ENCODE data around the gene USP5. TPM values are rescaled to one million over a fixed set of nuclear protein-coding genes. Genes with fewer than 3 reads are reported as not detected.
A peak's percentile ranks its signal among the peaks of the same experiment; 100 is the strongest.

USP5 gene
- total RNA-seq, 2 donors from 2014 or later: 91.7 to 105 TPM

GRCh38 chr12:6840761-6841515 lies 11.0 kb upstream of the USP5 start, which contains the start of gene GNB3:
Gene GNB3, plus strand, starts transcription at chr12:6840925. Its CDS starts 363 bp downstream, at chr12:6841288.
- H3K9me3 Mint-ChIP-seq: no peaks in the 10 kb centered on the region
- no peaks in the 10 kb centered on the region for H3K36me3 Mint-ChIP-seq
- no peaks in the 10 kb centered on the region for H3K27me3 Mint-ChIP-seq
- ATAC-seq (no peak), DNase-seq (ENCODE audit: low spot score) (no peak)
- no peak within 1 kb of the TSS for H3K27ac Mint-ChIP-seq
- no peaks in the 10 kb centered on the region for H3K4me1 Mint-ChIP-seq (ENCODE audit: low read depth in 2 of 2)
- H3K4me3 Mint-ChIP-seq: no peak within 1 kb of the TSS

GRCh38 chr12:6842075-6842474 lies 9.9 kb upstream of the USP5 start:
- Mint-ChIP-seq H3K27me3 (no peaks in the 10 kb centered on the region), H3K36me3 (no peaks in the 10 kb centered on the region), H3K9me3 (no peaks in the 10 kb centered on the region), H3K4me3 (no peak overlapping the region), H3K27ac (no peak overlapping the region), H3K4me1 (ENCODE audit: low read depth in 2 of 2) (no peaks in the 10 kb centered on the region)
- ATAC-seq: no peak
- no peak for DNase-seq (ENCODE audit: low spot score)

DNA sequence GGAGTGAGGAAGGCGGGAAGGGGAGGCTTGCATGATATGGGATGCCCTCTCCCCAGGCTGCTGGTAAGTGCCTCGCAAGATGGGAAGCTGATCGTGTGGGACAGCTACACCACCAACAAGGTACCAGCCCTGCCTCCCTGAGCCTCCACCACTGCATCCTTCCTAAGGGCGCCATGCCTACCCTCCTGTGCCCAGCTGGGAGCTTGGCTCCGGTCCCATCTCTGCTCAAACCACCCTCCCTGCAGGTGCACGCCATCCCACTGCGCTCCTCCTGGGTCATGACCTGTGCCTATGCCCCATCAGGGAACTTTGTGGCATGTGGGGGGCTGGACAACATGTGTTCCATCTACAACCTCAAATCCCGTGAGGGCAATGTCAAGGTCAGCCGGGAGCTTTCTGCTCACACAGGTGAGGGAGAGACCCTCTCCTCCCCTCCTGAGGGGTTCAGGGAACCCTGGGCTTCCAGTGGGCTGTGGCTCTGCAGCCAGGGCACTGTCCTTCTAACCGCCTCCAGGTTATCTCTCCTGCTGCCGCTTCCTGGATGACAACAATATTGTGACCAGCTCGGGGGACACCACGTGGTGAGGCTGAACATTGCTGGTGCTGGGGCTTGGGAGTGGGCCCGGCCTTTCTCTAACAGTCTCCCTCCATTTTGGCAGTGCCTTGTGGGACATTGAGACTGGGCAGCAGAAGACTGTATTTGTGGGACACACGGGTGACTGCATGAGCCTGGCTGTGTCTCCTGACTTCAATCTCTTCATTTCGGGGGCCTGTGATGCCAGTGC lies 8.6 kb upstream of the USP5 start:
- ATAC-seq: peak in 1 of 2 donors; percentile 21
- Mint-ChIP-seq H3K4me1 (ENCODE audit: low read depth in 2 of 2) (no peaks in the 10 kb centered on the region), H3K36me3 (no peaks in the 10 kb centered on the region), H3K4me3 (no peak overlapping the region), H3K27ac (no peak overlapping the region), H3K27me3 (no peaks in the 10 kb centered on the region), H3K9me3 (no peaks in the 10 kb centered on the region)
- no peak for DNase-seq (ENCODE audit: low spot score)

DNA sequence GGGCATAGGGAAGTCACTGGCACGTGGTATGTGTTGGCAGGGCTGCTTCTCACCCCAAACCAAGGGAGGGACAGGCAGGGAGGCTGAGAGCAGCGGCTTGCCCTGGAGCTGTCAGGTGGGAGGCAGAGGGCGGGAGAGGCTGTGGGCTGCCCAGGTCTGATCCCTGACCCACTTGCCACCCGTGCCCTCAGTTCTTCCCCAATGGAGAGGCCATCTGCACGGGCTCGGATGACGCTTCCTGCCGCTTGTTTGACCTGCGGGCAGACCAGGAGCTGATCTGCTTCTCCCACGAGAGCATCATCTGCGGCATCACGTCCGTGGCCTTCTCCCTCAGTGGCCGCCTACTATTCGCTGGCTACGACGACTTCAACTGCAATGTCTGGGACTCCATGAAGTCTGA lies 6.6 kb upstream of the USP5 start:
- Mint-ChIP-seq H3K4me3 (no peak overlapping the region), H3K36me3 (no peaks in the 10 kb centered on the region), H3K4me1 (ENCODE audit: low read depth in 2 of 2) (peaks cover 4 to 13% of the 10 kb centered on the region in 2 donors), H3K27ac (no peak overlapping the region), H3K9me3 (no peaks in the 10 kb centered on the region), H3K27me3 (no peaks in the 10 kb centered on the region)
- DNase-seq (ENCODE audit: low spot score) (no peak), ATAC-seq (no peak)

DNA sequence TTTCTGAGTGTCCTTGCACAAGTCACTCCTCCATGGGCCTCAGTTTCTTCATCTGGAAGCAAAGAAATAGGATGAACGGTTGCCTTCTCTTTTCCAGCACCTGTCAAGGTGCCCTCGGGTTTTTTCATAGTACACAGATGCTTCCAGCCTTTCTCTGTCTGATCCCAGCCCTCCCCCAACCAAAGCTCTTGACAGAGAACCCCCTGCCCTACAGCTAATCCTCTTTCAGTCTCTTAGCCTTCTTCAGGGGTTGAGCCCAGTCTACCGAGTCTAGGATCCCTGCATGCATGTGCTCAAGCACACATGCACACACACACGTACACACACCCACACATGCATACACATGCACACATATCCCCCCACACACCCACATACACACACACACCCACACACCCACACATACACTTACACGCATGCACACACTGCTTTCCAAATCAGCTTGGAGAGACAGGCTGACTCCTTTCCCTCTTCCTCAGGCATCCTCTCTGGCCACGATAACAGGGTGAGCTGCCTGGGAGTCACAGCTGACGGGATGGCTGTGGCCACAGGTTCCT lies 5.6 kb upstream of the USP5 start:
- no peak for DNase-seq (ENCODE audit: low spot score)
- Mint-ChIP-seq H3K4me3 (no peak overlapping the region), H3K9me3 (no peaks in the 10 kb centered on the region), H3K36me3 (no peaks in the 10 kb centered on the region), H3K27ac (no peak overlapping the region), H3K27me3 (no peaks in the 10 kb centered on the region), H3K4me1 (ENCODE audit: low read depth in 2 of 2) (peaks cover 8 to 20% of the 10 kb centered on the region in 2 donors)
- no peak for ATAC-seq

DNA sequence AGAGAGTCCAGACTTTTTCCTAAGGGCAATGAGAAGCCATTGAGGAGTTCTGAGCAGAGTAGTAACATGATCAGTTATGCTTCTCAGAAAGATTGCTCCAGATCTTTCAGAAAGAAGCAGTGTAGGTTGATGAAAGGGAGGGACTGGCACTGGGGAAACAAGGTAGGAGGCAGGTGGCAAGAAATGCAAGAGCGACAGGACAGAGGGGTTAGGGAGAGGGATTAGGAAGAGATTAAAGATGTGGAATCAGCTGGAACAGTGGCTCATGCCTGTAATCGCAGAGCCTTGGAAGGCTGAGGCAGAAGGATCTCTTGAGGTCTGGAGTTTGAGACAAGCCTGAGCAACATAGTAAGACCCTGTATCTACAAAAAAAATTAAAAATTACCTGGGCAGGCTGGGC lies 4.3 kb upstream of the USP5 start:
- no peaks in the 10 kb centered on the region for H3K9me3 Mint-ChIP-seq
- no peak overlapping the region for H3K4me3 Mint-ChIP-seq
- no peak overlapping the region for H3K27ac Mint-ChIP-seq
- H3K27me3 Mint-ChIP-seq: no peaks in the 10 kb centered on the region
- ATAC-seq: no peak
- no peaks in the 10 kb centered on the region for H3K36me3 Mint-ChIP-seq
- DNase-seq (ENCODE audit: low spot score): no peak
- peaks cover 8 to 27% of the 10 kb centered on the region in 2 donors for H3K4me1 Mint-ChIP-seq (ENCODE audit: low read depth in 2 of 2)

DNA sequence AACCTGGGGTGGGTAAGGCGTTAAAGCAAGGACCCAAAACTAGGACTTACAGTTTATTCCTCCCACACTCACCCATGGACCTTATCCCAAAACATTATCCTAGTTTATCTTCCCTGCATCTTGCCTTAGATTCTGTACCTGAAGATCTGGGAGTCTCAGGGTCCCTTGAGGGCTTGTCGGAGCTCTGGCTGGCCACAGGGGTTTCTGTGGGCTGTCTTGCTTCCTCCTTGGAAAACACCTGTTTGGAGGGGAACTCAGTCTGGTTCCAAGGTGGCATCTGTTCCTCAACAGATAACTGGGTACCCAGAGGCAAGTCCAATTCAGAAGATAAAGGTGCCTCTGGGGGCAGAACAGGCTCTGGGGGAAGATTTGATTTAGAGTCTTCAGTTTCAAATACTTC lies 2.5 kb upstream of the USP5 start:
- peak overlapping the region; percentile 94 for H3K4me3 Mint-ChIP-seq
- ATAC-seq (no peak), DNase-seq (ENCODE audit: low spot score) (no peak)
- no peaks in the 10 kb centered on the region for H3K36me3 Mint-ChIP-seq
- no peaks in the 10 kb centered on the region for H3K27me3 Mint-ChIP-seq
- peaks cover 22 to 43% of the 10 kb centered on the region in 2 donors for H3K4me1 Mint-ChIP-seq (ENCODE audit: low read depth in 2 of 2)
- no peaks in the 10 kb centered on the region for H3K9me3 Mint-ChIP-seq
- peak overlapping the region in 1 of 2 donors; percentile 91 for H3K27ac Mint-ChIP-seq

- no peak for ATAC-seq
- H3K36me3 Mint-ChIP-seq: no peaks in the 10 kb centered on the region
- no peaks in the 10 kb centered on the region for H3K9me3 Mint-ChIP-seq
- peak overlapping the region in 1 of 2 donors; percentile 91 for H3K27ac Mint-ChIP-seq
- no peaks in the 10 kb centered on the region for H3K27me3 Mint-ChIP-seq
- peak overlapping the region; percentile 94 for H3K4me3 Mint-ChIP-seq
- no peak for DNase-seq (ENCODE audit: low spot score)
- peaks cover 22 to 43% of the 10 kb centered on the region in 2 donors for H3K4me1 Mint-ChIP-seq (ENCODE audit: low read depth in 2 of 2)
Measured at GRCh38 chr12:6849976-6850560, 1.9 kb upstream of the USP5 start.

DNA sequence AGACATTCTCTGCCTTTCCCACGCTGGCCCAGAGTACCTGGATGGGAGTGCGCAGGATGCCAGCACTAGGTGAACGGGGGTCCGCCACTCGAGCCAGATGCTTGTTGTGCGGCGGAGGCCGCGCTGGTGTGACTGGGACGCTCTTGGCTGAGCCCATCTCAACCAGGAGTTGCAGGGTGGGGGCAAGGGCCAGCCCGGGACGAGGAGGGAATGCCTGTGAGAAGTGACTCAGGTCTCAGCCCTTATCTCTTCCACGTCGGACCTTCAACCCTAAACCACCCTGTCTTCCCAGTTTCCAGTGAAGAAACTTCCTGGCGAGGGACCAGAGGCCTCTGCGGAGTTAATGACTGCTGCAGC lies 1.2 kb upstream of the USP5 start:
- no peak for DNase-seq (ENCODE audit: low spot score)
- no peak for ATAC-seq
- Mint-ChIP-seq H3K27me3 (no peaks in the 10 kb centered on the region), H3K27ac (peak overlapping the region; percentile 91 to 93), H3K9me3 (no peaks in the 10 kb centered on the region), H3K4me3 (peak overlapping the region; percentile 94), H3K36me3 (no peaks in the 10 kb centered on the region), H3K4me1 (ENCODE audit: low read depth in 2 of 2) (peaks cover 25 to 43% of the 10 kb centered on the region in 2 donors)

DNA sequence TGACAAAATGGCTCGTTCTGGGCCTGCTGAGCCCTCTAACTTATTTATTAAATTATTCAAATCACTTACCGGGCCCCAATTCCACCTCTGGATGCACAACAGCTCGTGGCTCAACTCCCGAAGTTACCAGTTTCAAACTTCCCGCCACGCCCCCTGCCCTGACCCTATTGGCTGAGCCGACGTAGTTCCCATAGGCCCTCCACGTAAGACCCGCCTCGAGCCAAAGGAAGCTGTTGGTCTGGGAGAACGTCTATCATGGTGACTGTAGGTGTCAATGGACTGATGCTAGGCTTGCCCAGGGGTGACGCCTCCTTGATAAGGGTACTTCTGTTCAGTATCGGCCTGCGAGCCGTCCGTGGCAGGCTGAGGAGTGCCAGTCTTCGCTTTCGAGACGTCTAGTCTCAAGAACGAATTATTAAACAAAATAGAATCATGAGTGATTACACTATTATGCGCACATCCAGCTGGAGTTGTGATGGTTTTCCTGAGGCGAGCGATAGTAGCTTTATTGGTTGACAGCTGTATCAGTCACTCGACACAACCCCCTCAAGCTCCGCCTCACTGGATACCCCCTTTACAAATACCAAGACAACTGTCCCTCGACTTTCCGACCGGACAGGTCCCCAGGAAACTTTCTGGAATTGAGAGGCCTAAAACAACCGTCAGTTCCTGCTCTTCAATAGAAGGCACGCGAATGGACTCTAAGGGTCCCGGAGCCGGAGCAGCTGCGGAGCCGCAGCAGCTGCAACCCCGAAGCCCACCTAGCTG lies 613 bp upstream of the USP5 start, which contains the start of gene CDCA3:
Gene CDCA3, minus strand, starts transcription at position 134 of the 768 bp plus-strand sequence. CDS start 334 bp downstream, outside the sequence.
- ATAC-seq (peak; percentile 77 to 81), DNase-seq (ENCODE audit: low spot score) (peak; percentile 95)
- Mint-ChIP-seq H3K4me1 (ENCODE audit: low read depth in 2 of 2) (peaks cover 26 to 43% of the 10 kb centered on the region in 2 donors), H3K27me3 (no peaks in the 10 kb centered on the region), H3K9me3 (no peaks in the 10 kb centered on the region), H3K4me3 (peak within 1 kb of the TSS; percentile 94), H3K36me3 (no peaks in the 10 kb centered on the region), H3K27ac (peak within 1 kb of the TSS; percentile 91 to 93)

DNA sequence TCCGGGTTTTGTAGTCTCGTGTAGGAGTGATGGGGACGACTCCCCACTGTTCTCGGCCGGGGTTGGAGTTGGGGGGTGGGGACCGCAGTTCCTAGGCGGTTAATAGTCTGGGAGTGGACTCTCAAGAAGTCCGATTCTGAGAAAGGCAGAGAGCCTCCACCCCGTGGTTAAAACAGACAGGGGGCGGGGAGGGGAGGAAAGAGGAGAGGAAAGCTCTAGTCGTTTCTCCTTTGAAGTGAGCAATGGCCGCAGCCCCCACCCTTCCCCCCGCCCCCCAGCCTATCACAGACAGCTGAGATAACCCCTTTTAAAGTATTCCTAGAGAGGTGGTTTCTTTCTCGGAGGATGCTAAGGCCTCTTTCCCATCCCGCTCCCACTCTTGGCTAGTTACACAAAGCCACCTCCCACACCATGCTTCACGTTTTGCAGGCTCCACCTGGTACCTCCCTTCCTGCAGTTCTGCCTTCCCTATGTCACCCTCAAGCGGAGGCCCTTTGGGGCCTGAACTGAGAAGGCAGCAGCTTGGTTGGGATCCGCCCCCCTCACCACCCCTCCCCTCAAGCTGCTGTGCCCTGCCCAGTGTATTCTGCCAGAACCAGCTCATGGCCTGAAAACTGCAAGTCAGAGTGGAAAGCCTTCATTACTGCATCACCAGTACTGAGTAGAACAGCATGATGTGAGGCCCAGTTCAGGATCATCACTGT lies 853 bp downstream of the USP5 start:
- no peaks in the 10 kb centered on the region for H3K27me3 Mint-ChIP-seq
- peaks cover 26 to 43% of the 10 kb centered on the region in 2 donors for H3K4me1 Mint-ChIP-seq (ENCODE audit: low read depth in 2 of 2)
- no peak for DNase-seq (ENCODE audit: low spot score)
- peaks cover 7% of the 10 kb centered on the region for H3K36me3 Mint-ChIP-seq
- ATAC-seq: no peak
- H3K4me3 Mint-ChIP-seq: peak overlapping the region; percentile 94
- H3K27ac Mint-ChIP-seq: peak overlapping the region; percentile 91 to 93
- no peaks in the 10 kb centered on the region for H3K9me3 Mint-ChIP-seq

DNA sequence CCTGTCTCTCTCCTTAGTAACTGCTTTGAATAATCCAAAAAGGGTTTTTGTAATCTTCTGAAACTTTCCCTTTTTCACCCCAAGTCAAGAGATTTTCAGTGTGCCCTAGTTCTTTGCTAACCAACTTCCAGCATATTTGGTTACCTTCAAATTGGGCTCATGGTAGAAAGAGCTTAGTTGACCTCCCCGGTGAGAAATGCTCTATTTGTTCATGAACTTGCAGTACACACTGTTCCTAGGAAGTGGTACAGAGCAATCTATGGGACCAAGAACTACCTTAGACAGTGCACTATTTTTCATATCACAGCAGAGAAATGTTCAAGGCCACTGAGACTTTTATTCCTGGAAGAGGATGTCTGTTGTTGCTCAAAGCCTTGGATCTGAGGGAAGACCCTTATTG lies 1.7 kb downstream of the USP5 start:
- no peak for DNase-seq (ENCODE audit: low spot score)
- H3K27me3 Mint-ChIP-seq: no peaks in the 10 kb centered on the region
- peaks cover 10% of the 10 kb centered on the region for H3K36me3 Mint-ChIP-seq
- ATAC-seq: no peak
- H3K9me3 Mint-ChIP-seq: no peaks in the 10 kb centered on the region
- peak overlapping the region; percentile 94 for H3K4me3 Mint-ChIP-seq
- H3K27ac Mint-ChIP-seq: peak overlapping the region; percentile 91 to 93
- peaks cover 26 to 43% of the 10 kb centered on the region in 2 donors for H3K4me1 Mint-ChIP-seq (ENCODE audit: low read depth in 2 of 2)
